HepG2 (cell line): Measurements from ENCODE around the gene DAPK1. TPM values are rescaled to one million over a fixed set of nuclear protein-coding genes. Genes with fewer than 3 reads are reported as not detected.
"Not testable (repeated sequence)": the region's sequence is repeated elsewhere in the genome, so short reads cannot be mapped to it uniquely, and the experiment has no call there.

Experiments
- ATAC-seq: fragments of 200-7000 bp; cut with Tn5 transposase; 3 replicates; pipeline ENCODE4 v1.9.1; 2020; ENCODE audit warnings: mild to moderate bottlenecking, moderate library complexity
- BruUV-seq: library from RNA; stranded (reverse); fragments of 400-500 nt; replicated peaks from 2 replicates; lab custom pipeline; 2021; lab: Mats Ljungman, UMichigan
- CTCF ChIA-PET: fragments of 300-600 bp; formaldehyde crosslinking; extraction: SDS; loops from one replicate; lab custom pipeline; 2021; ENCODE audit warnings: low total read pairs, inconsistent platforms, low intra/inter-chr PET ratio; lab: Yijun Ruan, JAX
- POLR2A ChIA-PET: fragments of 350-600 bp; sonication (Branson Sonifier 250); formaldehyde crosslinking; loops from one replicate; lab custom pipeline; 2020; ENCODE audit warnings: antibody characterized with exemption, inconsistent platforms; lab: Yijun Ruan, JAX
- DNase-seq: peaks from one replicate; pipeline ENCODE4 v3.0.0-alpha.2; 2015; ENCODE audit warnings: low spot score
- FAIRE-seq: peaks from 3 replicates; lab custom pipeline; 2011; peaks lifted over from hg19 to GRCh38; lab: Jason Lieb, UNC
- H2AFZ ChIP-seq: one replicate; pipeline ENCODE4 v1.6.1; 2011; ENCODE audit warnings: low read length, inconsistent platforms
- H3K27ac ChIP-seq: fragments of 300-600 bp; 3 replicates; pipeline ENCODE4 v1.8.0; 2011; ENCODE audit warnings: mixed run types, mild to moderate bottlenecking, mixed read lengths, low read length, inconsistent platforms; ENCODE audit not compliant: insufficient read depth; ENCODE audit errors: extremely low read length
- H3K27me3 ChIP-seq, 2 experiments: fragments of 200-600 bp in 1 of 2; 2 replicates in 1 of 2; 3 replicates in 1 of 2; pipeline versions ENCODE4 v1.6.0 to v1.8.0; 2011; ENCODE audit warnings: low read length in 2 of 2, mild to moderate bottlenecking in 2 of 2, moderate library complexity in 2 of 2, inconsistent platforms in 1 of 2; ENCODE audit not compliant: insufficient read depth in 2 of 2, control insufficient read depth in 1 of 2
- H3K36me3 ChIP-seq, 2 experiments: fragments of 200-600 bp in 1 of 2; replicated peaks in 1 of 2; 2 replicates in 1 of 2; 3 replicates in 1 of 2; pipeline versions ENCODE4 v1.5.1 to v1.8.0; 2011; ENCODE audit warnings: low read length in 2 of 2, inconsistent platforms in 1 of 2; ENCODE audit not compliant: insufficient read depth in 2 of 2, control insufficient read depth in 1 of 2
- H3K4me1 ChIP-seq: 2 replicates; pipeline ENCODE4 v1.5.1; 2012; ENCODE audit warnings: low read length, inconsistent platforms; ENCODE audit not compliant: insufficient read depth
- H3K4me2 ChIP-seq: 2 replicates; pipeline ENCODE4 v1.6.0; 2011; ENCODE audit warnings: low read depth, low read length, inconsistent platforms
- H3K4me3 ChIP-seq, 3 experiments: fragments of 200-600 bp in 1 of 3; sonication (generic), shearing (Covaris generic) in 1 of 3; replicated peaks in 1 of 3; 2 replicates each; pipeline ENCODE4 v1.5.1; 2011 to 2016; ENCODE audit warnings: low read length in 3 of 3, inconsistent platforms in 2 of 3, low read depth in 2 of 3, mild to moderate bottlenecking in 2 of 3, control low read depth in 1 of 3, mixed read lengths in 1 of 3; ENCODE audit not compliant: insufficient read depth in 1 of 3
- H3K79me2 ChIP-seq: one replicate; pipeline ENCODE4 v1.6.1; 2011; ENCODE audit warnings: low read length, inconsistent platforms; ENCODE audit not compliant: insufficient read depth
- H3K9ac ChIP-seq: 2 replicates; pipeline ENCODE4 v1.6.0; 2011; ENCODE audit warnings: mild to moderate bottlenecking, low read depth, low read length, inconsistent platforms; ENCODE audit not compliant: insufficient read depth
- H3K9me3 ChIP-seq: 2 replicates; pipeline ENCODE4 v1.5.1; 2012; ENCODE audit warnings: mild to moderate bottlenecking, low read length
- H4K20me1 ChIP-seq: 2 replicates; pipeline ENCODE4 v1.6.0; 2011; ENCODE audit warnings: inconsistent platforms, mild to moderate bottlenecking, low read length, moderate library complexity; ENCODE audit not compliant: insufficient read depth
- RFX5 ChIP-seq: IDR thresholded peaks from 2 replicates; pipeline ENCODE4 v1.6.1; 2011; ENCODE audit warnings: low read depth, low read length, improper control_type of control experiment
- ZBTB40 ChIP-seq, 2 experiments: fragments of 450-650 bp in 1 of 2; sonication (generic) in 1 of 2; formaldehyde crosslinking in 1 of 2; IDR thresholded peaks; 2 replicates each; pipeline versions ENCODE4 v1.6.1 to v1.8.0; 2016 to 2022; ENCODE audit warnings: antibody characterized with exemption in 1 of 2, mild to moderate bottlenecking in 1 of 2, missing genetic modification reagents in 1 of 2
- WGBS: methylation state at CpG from one replicate; pipeline ENCODE4 v1.1.6; 2017; ENCODE audit warnings: low lambda C conversion rate; 5-methylcytosine and 5-hydroxymethylcytosine counted together
- in situ Hi-C: cut with HindIII; loops from 2 replicates; pipeline ENCODE4 v1.10.0; 2017; ENCODE audit warnings: low pct_unique_long_range_greater_than_20kb; ENCODE audit not compliant: extremely low pct_ligation_motif_present
- intact Hi-C: fragments of 100-400 bp; cut with micrococcal nuclease; formaldehyde crosslinking; loops from one replicate; pipeline ENCODE4 v1.10.0; 2022; ENCODE audit not compliant: unreplicated experiment
- polyA plus RNA-seq, 8 experiments: library from polyadenylated mRNA; depleted of rRNA in 3 of 8; stranded (reverse) in 7 of 8; unstranded in 1 of 8; fragments of >200 nt; fragmentation: Illumina TruSeq in 4 of 8; extraction: Trizol in 4 of 8; gene quantifications; 2 replicates each; pipeline versions ENCODE4 v1.2.1 to v1.2.3, GENCODE V29; 2011 to 2016; ENCODE audit warnings: low read depth in 4 of 8, missing spikeins in 1 of 8, mixed read lengths in 1 of 8; ENCODE audit not compliant: insufficient read depth in 1 of 8
- total RNA-seq, 5 experiments: library from RNA; depleted of rRNA; stranded (reverse); fragments of >200 nt; fragmentation: Illumina TruSeq; extraction: Trizol; gene quantifications; 2 replicates each; pipeline ENCODE4 v1.2.3, GENCODE V29; 2016; ENCODE audit warnings: low read depth in 1 of 5

The DAPK1 gene
- total and polyA plus RNA-seq, 2 of the 13 experiments (the other 11 are each of a cell fraction or from before 2014, with no cell fraction given): 35.7 to 35.9 TPM

GRCh38 chr9:87500491-87501270 is 3.0 kb downstream of the DAPK1 start:
- Histone ChIP-seq H3K4me3 (peak overlapping the region in 1 of 3 experiments; percentile 87; a peak in 3 of 6 replicates), H3K4me1 (peaks cover 79% of the 10 kb centered on the region), H3K9me3 (no peaks in the 10 kb centered on the region), H2AFZ (no peak overlapping the region), H3K27me3 (no peaks in the 10 kb centered on the region), H3K27ac (no peak overlapping the region), H4K20me1 (no peaks in the 10 kb centered on the region; the same call in 1 of the 2 replicates), H3K9ac (no peak overlapping the region), H3K36me3 (no peaks in the 10 kb centered on the region), H3K4me2 (peak overlapping the region; percentile 95), H3K79me2 (peaks cover 52% of the 10 kb centered on the region)
- 84% methylated on average over 7 of the region's 7 CpGs for WGBS
- ChIA-PET POLR2A (interaction anchor here (3.8 kb wide), 1 partner anchor 113 kb away, joined by 28 read pairs; no protein-coding TSS in a partner anchor), CTCF (no interaction called here)
- ATAC-seq (no peak), DNase-seq (no peak), FAIRE-seq (no peak)
- intact Hi-C loops: loop anchor here (1.0 kb wide), 1 partner anchor 163 kb away; no protein-coding TSS in a partner anchor
- no TSS peak for BruUV-seq
- in situ Hi-C loops: no loop called here
- TF ChIP-seq ZBTB40 (IDR thresholded peaks at IDR 0.05) (no peak), ZBTB40 (CRISPR knock-in tag; IDR thresholded peaks at IDR 0.05) (no peak), RFX5 (peak; percentile 90)

GRCh38 chr9:87501271-87501656 is 3.6 kb downstream of the DAPK1 start:
- H3K36me3 ChIP-seq, H4K20me1 ChIP-seq, H2AFZ ChIP-seq, BruUV-seq, H3K27ac ChIP-seq, H3K4me3 ChIP-seq, DNase-seq, intact Hi-C loops, ATAC-seq, H3K9ac ChIP-seq, H3K27me3 ChIP-seq, FAIRE-seq, H3K9me3 ChIP-seq, CTCF ChIA-PET, in situ Hi-C loops: not testable (repeated sequence)
- Histone ChIP-seq H3K4me1 (peaks cover 82% of the 10 kb centered on the region), H3K4me2 (peak overlapping the region; percentile 95), H3K79me2 (peaks cover 52% of the 10 kb centered on the region)
- WGBS: 97% methylated on average over 11 of the region's 11 CpGs
- POLR2A ChIA-PET: interaction anchor here (1.9 kb wide), 1 partner anchor 112 kb away, joined by 9 read pairs; no protein-coding TSS in a partner anchor
